BJ (cell line): ENCODE measurements around the gene REM2. TPM values are rescaled to one million over a fixed set of nuclear protein-coding genes. Genes with fewer than 3 reads are reported as not detected.

ENCODE experiments used
- CTCF ChIA-PET: fragments of 350-600 bp; formaldehyde crosslinking; extraction: SDS; loops from one replicate; lab custom pipeline; 2021; ENCODE audit warnings: antibody characterized with exemption, inconsistent platforms; lab: Yijun Ruan, JAX
- POLR2A ChIA-PET: fragments of 300-600 bp; sonication (Branson Sonifier 250); formaldehyde crosslinking; extraction: SDS; loops from one replicate; lab custom pipeline; 2021; ENCODE audit warnings: antibody characterized with exemption; lab: Charles Lee
- DNase-seq: peaks from one replicate; pipeline ENCODE4 v3.0.0-alpha.2; 2011; ENCODE audit warnings: low read depth
- H3K27me3 ChIP-seq: 2 replicates; pipeline ENCODE4 v1.6.0; 2011; ENCODE audit warnings: low read length; ENCODE audit not compliant: control insufficient read depth, insufficient read depth
- H3K36me3 ChIP-seq: 2 replicates; pipeline ENCODE4 v1.5.1; 2011; ENCODE audit warnings: low read length; ENCODE audit not compliant: control insufficient read depth, insufficient read depth
- H3K4me3 ChIP-seq: 2 replicates; pipeline ENCODE4 v1.5.1; 2011; ENCODE audit warnings: low read depth, mild to moderate bottlenecking, control low read depth, low read length
- CTCF ChIP-seq: IDR thresholded peaks from 2 replicates; pipeline ENCODE4 v1.5.1; 2011; ENCODE audit warnings: low read depth, mild to moderate bottlenecking, control low read depth, inconsistent platforms, low read length, moderate library complexity; ENCODE audit not compliant: insufficient read depth
- polyA minus RNA-seq: library from RNA; depleted of rRNA, polyadenylated mRNA; stranded (reverse); fragments of >200 nt; gene quantifications from 2 replicates; pipeline ENCODE4 v1.2.3, GENCODE V29; 2011; rRNA and poly(A)+ RNA removed
- polyA plus RNA-seq: library from polyadenylated mRNA; depleted of rRNA; stranded (reverse); fragments of >200 nt; gene quantifications from 2 replicates; pipeline ENCODE4 v1.2.3, GENCODE V29; 2011; rRNA removed

The REM2 gene
- polyA plus RNA-seq (0.05 and 0.10 TPM in 2 replicates), polyA minus RNA-seq (0.10 and 0.43 TPM in 2 replicates)

- TF ChIP-seq CTCF: no peak
- ChIA-PET CTCF (interaction anchor here (0.7 to 6.9 kb wide), 7 partner anchors 10 to 327 kb away, joined by 3 to 76 read pairs (median 6); partner anchors contain the start of genes DAD1 and LRP10), POLR2A (no interaction called here)
- no peaks in the 10 kb centered on the region for H3K27me3 ChIP-seq
- H3K4me3 ChIP-seq: no peak within 1 kb of the TSS
- H3K36me3 ChIP-seq: peaks cover 9% of the 10 kb centered on the region
- DNase-seq: no peak
Observed at GRCh38 chr14:22883173-22883976, at the start of gene REM2. TSS of gene REM2 (plus strand) at chr14:22883222. CDS start at chr14:22883288, 66 bp downstream.

GRCh38 chr14:22835505-22835904, 47.5 kb upstream of the REM2 start:
- no peak for TF ChIP-seq CTCF
- H3K27me3 ChIP-seq: no peaks in the 10 kb centered on the region
- ChIA-PET POLR2A (no interaction called here), CTCF (interaction anchor here (0.7 to 9.9 kb wide), 11 partner anchors 14 to 279 kb away, joined by 3 to 246 read pairs (median 3); partner anchors contain the start of gene AJUBA)
- H3K4me3 ChIP-seq: no peak overlapping the region
- H3K36me3 ChIP-seq: peaks cover 3% of the 10 kb centered on the region
- no peak for DNase-seq

GRCh38 chr14:22836301-22837113, 46.5 kb upstream of the REM2 start, which contains the start of gene MMP14:
TSS of gene MMP14 (plus strand) at chr14:22836585. CDS start at chr14:22836818, 233 bp downstream.
- ChIA-PET CTCF (interaction anchor here (0.6 to 9.9 kb wide), 14 partner anchors 14 to 315 kb away, joined by 3 to 246 read pairs (median 3); partner anchors contain the start of genes AJUBA and RBM23), POLR2A (interaction anchor here (1.0 to 1.6 kb wide), 3 partner anchors 11 to 16 kb away, joined by 3 to 8 read pairs (median 7); no protein-coding TSS in a partner anchor)
- TF ChIP-seq CTCF: peak; percentile 69

GRCh38 chr14:22837114-22837749, 45.8 kb upstream of the REM2 start:
- CTCF ChIA-PET: interaction anchor here (0.6 to 9.9 kb wide), 9 partner anchors 14 to 315 kb away, joined by 3 to 246 read pairs (median 5); partner anchors contain the start of gene RBM23

More at GRCh38 chr14:22836301-22837113, 46.5 kb upstream of the REM2 start, which contains the start of gene MMP14:
- no peaks in the 10 kb centered on the region for H3K27me3 ChIP-seq
- H3K36me3 ChIP-seq: peaks cover 10% of the 10 kb centered on the region
- peak within 1 kb of the TSS; percentile 83 for H3K4me3 ChIP-seq
- DNase-seq: peak; percentile 81

More at GRCh38 chr14:22837114-22837749, 45.8 kb upstream of the REM2 start:
- no peak for DNase-seq
- Histone ChIP-seq H3K4me3 (peak overlapping the region; percentile 83), H3K36me3 (peaks cover 17% of the 10 kb centered on the region), H3K27me3 (no peaks in the 10 kb centered on the region)
- no peak for TF ChIP-seq CTCF
- POLR2A ChIA-PET: interaction anchor here (0.9 to 1.6 kb wide), 4 partner anchors 11 to 16 kb away, joined by 3 to 8 read pairs (median 6); no protein-coding TSS in a partner anchor
